H1 (cell line): Measurements from ENCODE around the gene AMBP. TPM values are rescaled to one million over a fixed set of nuclear protein-coding genes. Genes with fewer than 3 reads are reported as not detected.

Source experiments
- CTCF ChIA-PET: fragments of 300-600 bp; sonication (Branson Sonifier 250); formaldehyde crosslinking; loops from one replicate; lab custom pipeline; 2021; ENCODE audit not compliant: partially characterized antibody; lab: Charles Lee
- POLR2A ChIA-PET: fragments of 300-600 bp; sonication (Branson Sonifier 250); formaldehyde crosslinking; loops from one replicate; lab custom pipeline; 2021; ENCODE audit warnings: inconsistent platforms; ENCODE audit not compliant: partially characterized antibody; lab: Charles Lee
- DNase-seq, 2 experiments: peaks; one replicate each; pipeline versions ENCODE4 v3.0.0 to v3.0.0-alpha.2; 2010 to 2022; ENCODE audit warnings: low spot score in 2 of 2, low read depth in 1 of 2, mixed read lengths in 1 of 2
- FAIRE-seq: peaks from 2 replicates; lab custom pipeline; 2011; peaks lifted over from hg19 to GRCh38; lab: Jason Lieb, UNC
- H2AFZ ChIP-seq: 2 replicates; pipeline ENCODE4 v1.8.1; 2012; ENCODE audit warnings: low read length, inconsistent platforms
- H2AK5ac ChIP-seq: 2 replicates; pipeline ENCODE4 v1.6.1; 2013; ENCODE audit warnings: low read depth, low read length
- H2BK120ac ChIP-seq: replicated peaks from 2 replicates; pipeline ENCODE3; 2013; ENCODE audit warnings: low read depth, low read length, inconsistent platforms
- H2BK12ac ChIP-seq: 2 replicates; pipeline ENCODE4 v1.6.1; 2013; ENCODE audit warnings: low read depth, low read length
- H2BK15ac ChIP-seq: 2 replicates; pipeline ENCODE4 v1.6.1; 2013; ENCODE audit warnings: low read length
- H2BK20ac ChIP-seq: 2 replicates; pipeline ENCODE4 v1.6.1; 2013; ENCODE audit warnings: low read length
- H2BK5ac ChIP-seq: 2 replicates; pipeline ENCODE4 v1.6.1; 2013; ENCODE audit warnings: low read depth, low read length
- H3K14ac ChIP-seq: 2 replicates; pipeline ENCODE4 v1.6.1; 2013; ENCODE audit warnings: inconsistent platforms; ENCODE audit not compliant: insufficient read length
- H3K18ac ChIP-seq: 2 replicates; pipeline ENCODE4 v1.6.1; 2013; ENCODE audit warnings: low read length; ENCODE audit errors: extremely low read depth
- H3K23ac ChIP-seq: 2 replicates; pipeline ENCODE4 v1.6.1; 2013; ENCODE audit warnings: inconsistent platforms; ENCODE audit not compliant: insufficient read length
- H3K23me2 ChIP-seq: 2 replicates; pipeline ENCODE4 v1.6.1; 2013; ENCODE audit warnings: low read depth, low read length
- H3K27ac ChIP-seq: 2 replicates; pipeline ENCODE4 v1.6.1; 2011; ENCODE audit warnings: low read depth, low read length, inconsistent platforms
- H3K27me3 ChIP-seq, 4 experiments: replicated peaks in 1 of 4; 1 replicate in 1 of 4; 2 replicates in 3 of 4; pipeline versions ENCODE4 v1.6.1 to v1.8.1; 2011 to 2013; ENCODE audit warnings: low read length in 3 of 4, mild to moderate bottlenecking in 3 of 4, inconsistent platforms in 2 of 4, mixed read lengths in 2 of 4, moderate library complexity in 1 of 4; ENCODE audit not compliant: control insufficient read depth in 3 of 4, insufficient read depth in 3 of 4; ENCODE audit errors: extremely low read depth in 1 of 4
- H3K36me3 ChIP-seq, 4 experiments: 2 replicates each; pipeline versions ENCODE4 v1.6.1 to v1.8.1; 2011 to 2013; ENCODE audit warnings: mild to moderate bottlenecking in 4 of 4, low read length in 3 of 4, moderate library complexity in 2 of 4, control low read depth in 1 of 4, inconsistent platforms in 1 of 4; ENCODE audit not compliant: insufficient read depth in 4 of 4, control insufficient read depth in 2 of 4
- H3K4ac ChIP-seq: replicated peaks from 2 replicates; pipeline ENCODE3; 2013; ENCODE audit warnings: low read length, low read depth, mixed read lengths, inconsistent platforms; ENCODE audit not compliant: insufficient read length
- H3K4me1 ChIP-seq, 4 experiments: replicated peaks in 1 of 4; 1 replicate in 1 of 4; 2 replicates in 3 of 4; pipeline versions ENCODE4 v1.6.1 to v1.8.1; 2011 to 2013; ENCODE audit warnings: low read length in 3 of 4, inconsistent platforms in 2 of 4, mixed read lengths in 1 of 4; ENCODE audit not compliant: insufficient read depth in 4 of 4, control insufficient read depth in 3 of 4
- H3K4me2 ChIP-seq, 2 experiments: 2 replicates each; pipeline versions ENCODE4 v1.6.1 to v1.8.1; 2011 to 2013; ENCODE audit warnings: low read depth in 2 of 2, low read length in 2 of 2, control low read depth in 1 of 2, inconsistent platforms in 1 of 2, mild to moderate bottlenecking in 1 of 2; ENCODE audit not compliant: insufficient read depth in 1 of 2
- H3K4me3 ChIP-seq, 4 experiments: fragments of 200-600, 300-600 bp in 1 of 4; sonication (generic), shearing (Covaris generic), sonication (Bioruptor Twin) in 1 of 4; 2 replicates each; pipeline versions ENCODE4 v1.5.1 to v1.8.1; 2011 to 2016; ENCODE audit warnings: low read length in 4 of 4, low read depth in 3 of 4, control low read depth in 2 of 4, inconsistent platforms in 2 of 4, mild to moderate bottlenecking in 2 of 4, mixed read lengths in 1 of 4, moderate library complexity in 1 of 4; ENCODE audit not compliant: insufficient read depth in 2 of 4; ENCODE audit errors: extremely low read depth in 1 of 4
- H3K56ac ChIP-seq: replicated peaks from 2 replicates; pipeline ENCODE3; 2013; ENCODE audit warnings: low read depth, mild to moderate bottlenecking, mixed read lengths, low read length, inconsistent platforms; ENCODE audit not compliant: insufficient read length
- H3K79me1 ChIP-seq: 2 replicates; pipeline ENCODE4 v1.6.1; 2013; ENCODE audit warnings: low read depth, low read length, control low read depth
- H3K79me2 ChIP-seq, 2 experiments: 2 replicates each; pipeline versions ENCODE4 v1.6.1 to v1.8.1; 2012 to 2013; ENCODE audit warnings: low read length in 2 of 2, mild to moderate bottlenecking in 2 of 2, inconsistent platforms in 1 of 2; ENCODE audit not compliant: insufficient read depth in 2 of 2, control insufficient read depth in 1 of 2
- H3K9ac ChIP-seq, 4 experiments: replicated peaks in 1 of 4; 1 replicate in 1 of 4; 2 replicates in 3 of 4; pipeline versions ENCODE4 v1.6.1 to v1.8.1; 2011 to 2013; ENCODE audit warnings: low read depth in 3 of 4, low read length in 3 of 4, control low read depth in 2 of 4, mild to moderate bottlenecking in 2 of 4, moderate library complexity in 2 of 4, inconsistent platforms in 1 of 4; ENCODE audit errors: extremely low read depth in 1 of 4
- H3K9me3 ChIP-seq, 2 experiments: 2 replicates each; pipeline versions ENCODE4 v1.6.1 to v1.8.1; 2012 to 2013; ENCODE audit warnings: mild to moderate bottlenecking in 2 of 2, moderate library complexity in 2 of 2, control low read depth in 1 of 2, inconsistent platforms in 1 of 2, low read depth in 1 of 2, low read length in 1 of 2, mixed read lengths in 1 of 2; ENCODE audit not compliant: insufficient read depth in 2 of 2
- H4K20me1 ChIP-seq, 2 experiments: replicated peaks in 1 of 2; 2 replicates each; pipeline versions ENCODE3 to v1.8.1; 2011 to 2013; ENCODE audit warnings: inconsistent platforms in 2 of 2, low read length in 2 of 2, mild to moderate bottlenecking in 1 of 2; ENCODE audit not compliant: insufficient read depth in 2 of 2, control insufficient read depth in 1 of 2
- H4K5ac ChIP-seq: 2 replicates; pipeline ENCODE4 v1.6.1; 2013; ENCODE audit warnings: low read length, low read depth, mixed read lengths, inconsistent platforms; ENCODE audit not compliant: insufficient read length
- H4K8ac ChIP-seq: 2 replicates; pipeline ENCODE4 v1.8.0; 2013; ENCODE audit warnings: mild to moderate bottlenecking, moderate library complexity, low read length, inconsistent platforms; ENCODE audit not compliant: insufficient read depth; ENCODE audit errors: extremely low read depth
- H4K91ac ChIP-seq: replicated peaks from 2 replicates; pipeline ENCODE3; 2013; ENCODE audit warnings: low read length, mixed read lengths, inconsistent platforms; ENCODE audit not compliant: insufficient read length
- ATF3 ChIP-seq: IDR thresholded peaks from 2 replicates; pipeline ENCODE4 v1.6.1; 2011; ENCODE audit warnings: low read depth, mild to moderate bottlenecking, low read length; ENCODE audit not compliant: insufficient read depth
- CREB1 ChIP-seq: IDR thresholded peaks from 2 replicates; pipeline ENCODE4 v1.6.1; 2012; ENCODE audit warnings: inconsistent platforms
- FOSL1 ChIP-seq: IDR thresholded peaks from 2 replicates; pipeline ENCODE4 v1.6.1; 2011; ENCODE audit warnings: mild to moderate bottlenecking, low read depth, low read length, moderate library complexity; ENCODE audit not compliant: insufficient read depth
- JUN ChIP-seq: IDR thresholded peaks from 2 replicates; pipeline ENCODE4 v1.6.1; 2011; ENCODE audit warnings: low read depth, mild to moderate bottlenecking, improper control_type of control experiment, low read length
- NANOG ChIP-seq: IDR thresholded peaks from 2 replicates; pipeline ENCODE4 v1.6.1; 2011; ENCODE audit warnings: low read length, low read depth, mild to moderate bottlenecking, inconsistent platforms; ENCODE audit not compliant: insufficient read depth, poor library complexity, severe bottlenecking
- POU5F1 ChIP-seq: IDR thresholded peaks from 2 replicates; pipeline ENCODE4 v1.6.1; 2011; ENCODE audit warnings: low read depth, mild to moderate bottlenecking, low read length, moderate library complexity
- TAF7 ChIP-seq: optimal IDR thresholded peaks from 2 replicates; pipeline ENCODE3; 2011; ENCODE audit warnings: low read depth, mild to moderate bottlenecking, inconsistent platforms, low read length, moderate library complexity, borderline replicate concordance
- TBP ChIP-seq: IDR thresholded peaks from 2 replicates; pipeline ENCODE4 v1.6.1; 2011; ENCODE audit warnings: low read depth, low read length, improper control_type of control experiment
- USF2 ChIP-seq: IDR thresholded peaks from 2 replicates; pipeline ENCODE4 v1.6.1; 2011; ENCODE audit warnings: low read length, improper control_type of control experiment
- WGBS, 2 experiments: shearing (Covaris generic) in 1 of 2; methylation state at CpG; one replicate each; pipeline versions ENCODE4 v1.1.6 to v1.1.7; 2013 to 2015; ENCODE audit warnings: low lambda C conversion rate in 2 of 2, mixed read lengths in 2 of 2, inconsistent platforms in 1 of 2, low coverage in 1 of 2, missing lambda C conversion rate in 1 of 2; ENCODE audit not compliant: insufficient replicate concordance in 2 of 2, insufficient coverage in 1 of 2, insufficient read length in 1 of 2; ENCODE audit errors: extremely low coverage in 1 of 2, missing lambda C conversion rate in 1 of 2; 5-methylcytosine and 5-hydroxymethylcytosine counted together
- polyA plus RNA-seq, 7 experiments: library from polyadenylated mRNA; depleted of rRNA in 3 of 7; stranded (reverse) in 5 of 7; unstranded in 2 of 7; fragments of >200 nt in 5 of 7; fragments of 200-250 nt in 2 of 7; gene quantifications; 1 replicate in 5 of 7; 2 replicates in 1 of 7; 4 replicates in 1 of 7; pipeline versions ENCODE4 v1.2.1 to v1.2.3, GENCODE V29; 2011 to 2013; ENCODE audit warnings: missing spikeins in 2 of 7, mixed read lengths in 2 of 7
- total RNA-seq: library from RNA; stranded (reverse); fragmentation: NEBNext Ultra II Directional; extraction: Animal tissue kit (Norgen Biotek cat#: 25700); gene quantifications from 2 replicates; pipeline ENCODE4 v1.2.1, GENCODE V29; 2021

Gene AMBP
- total and polyA plus RNA-seq, 2 of the 8 experiments (the other 6 are each of a cell fraction or from before 2014, with no cell fraction given), result 3.0 to 4.0 TPM

GRCh38 chr9:114035845-114036801 is 42.0 kb downstream of the AMBP start:
- H3K23me2 ChIP-seq, result no peaks in the 10 kb centered on the region; the same call in 1 of the 2 replicates
- H3K9ac ChIP-seq, result no peak overlapping the region
- no peak overlapping the region for H2BK12ac ChIP-seq
- H3K18ac ChIP-seq, result no peak overlapping the region
- no peak overlapping the region for H3K23ac ChIP-seq
- 89% methylated on average over 17 of the region's 18 CpGs; no CpG with 5 or more reads in 1 of the 2 experiments for WGBS, 2 experiments
- no peaks in the 10 kb centered on the region for H3K27me3 ChIP-seq
- no peak overlapping the region for H3K56ac ChIP-seq
- ChIA-PET POLR2A (interaction anchor here (0.7 kb wide), 1 partner anchor 295 kb away, joined by 4 read pairs; no protein-coding TSS in a partner anchor), CTCF (interaction anchor here (0.6 to 3.6 kb wide), 9 partner anchors 9 to 303 kb away, joined by 3 to 11 read pairs (median 3); no protein-coding TSS in a partner anchor)
- no peak overlapping the region for H2BK15ac ChIP-seq
- H3K36me3 ChIP-seq, result peaks cover 0 to 16% (median 4%) of the 10 kb centered on the region in 4 experiments; a peak in 4 of 8 replicates
- H4K5ac ChIP-seq, result no peak overlapping the region
- H4K91ac ChIP-seq, result no peak overlapping the region
- H3K4ac ChIP-seq, result no peak overlapping the region
- H3K9me3 ChIP-seq, result no peaks in the 10 kb centered on the region
- no peak overlapping the region for H2BK120ac ChIP-seq
- H4K8ac ChIP-seq, result no peak overlapping the region
- H3K4me1 ChIP-seq, result peaks cover 0 to 8% (median 6%) of the 10 kb centered on the region in 4 experiments; a peak in 4 of 7 replicates
- no peak overlapping the region for H2BK5ac ChIP-seq
- no peaks in the 10 kb centered on the region for H3K79me2 ChIP-seq
- no peak overlapping the region for H3K4me3 ChIP-seq
- H3K27ac ChIP-seq, result no peak overlapping the region
- H3K14ac ChIP-seq, result no peak overlapping the region
- H2AFZ ChIP-seq, result no peak overlapping the region
- H3K79me1 ChIP-seq, result no peaks in the 10 kb centered on the region
- H2AK5ac ChIP-seq, result no peak overlapping the region
- H2BK20ac ChIP-seq, result no peak overlapping the region
- no peak overlapping the region for H3K4me2 ChIP-seq
- H4K20me1 ChIP-seq, result no peaks in the 10 kb centered on the region
- FAIRE-seq (no peak), DNase-seq (peak in 1 of 2 experiments; percentile 34)
- no peak for TF ChIP-seq NANOG
- TF ChIP-seq JUN, result no peak
- no peak for TF ChIP-seq ATF3
- TF ChIP-seq FOSL1, result no peak
- no peak for TF ChIP-seq USF2
- no peak for TF ChIP-seq POU5F1
- no peak for TF ChIP-seq TAF7
- TF ChIP-seq CREB1, result no peak
- no peak for TF ChIP-seq TBP
